Keratinocyte (primary cell): ENCODE results near the gene ACVR2B. TPM values are rescaled to one million over a fixed set of nuclear protein-coding genes. Genes with fewer than 3 reads are reported as not detected.

Experiments
- DNase-seq: peaks from one replicate; pipeline ENCODE4 v3.0.0-alpha.2; 2011; ENCODE audit warnings: low read depth, missing footprints, low spot score
- FAIRE-seq: peaks from 2 replicates; lab custom pipeline; 2011; peaks lifted over from hg19 to GRCh38; lab: Jason Lieb, UNC
- H2AFZ ChIP-seq: 2 replicates; pipeline ENCODE4 v1.6.0; 2012; ENCODE audit warnings: low read length, control low read depth, inconsistent platforms; ENCODE audit not compliant: control insufficient read depth
- H3K27ac ChIP-seq: 2 replicates; pipeline ENCODE4 v1.5.1; 2011; ENCODE audit warnings: low read length; ENCODE audit not compliant: control insufficient read depth, insufficient read depth
- H3K27me3 ChIP-seq: 3 replicates; pipeline ENCODE4 v1.6.0; 2011; ENCODE audit warnings: low read length; ENCODE audit not compliant: control insufficient read depth, insufficient read depth; ENCODE audit errors: extremely low read depth
- H3K36me3 ChIP-seq, 2 experiments: 2 replicates in 1 of 2; 3 replicates in 1 of 2; pipeline ENCODE4 v1.5.1; 2011; ENCODE audit warnings: low read length in 2 of 2, mild to moderate bottlenecking in 1 of 2; ENCODE audit not compliant: control insufficient read depth in 2 of 2, insufficient read depth in 2 of 2; ENCODE audit errors: extremely low read depth in 1 of 2
- H3K4me1 ChIP-seq: 3 replicates; pipeline ENCODE4 v1.5.1; 2011; ENCODE audit warnings: low read length; ENCODE audit not compliant: control insufficient read depth, insufficient read depth; ENCODE audit errors: extremely low read depth
- H3K4me2 ChIP-seq: 3 replicates; pipeline ENCODE4 v1.6.0; 2011; ENCODE audit warnings: low read depth, low read length; ENCODE audit not compliant: control insufficient read depth, insufficient read depth; ENCODE audit errors: extremely low read depth
- H3K4me3 ChIP-seq, 3 experiments: fragments of 200-600 bp in 1 of 3; sonication (generic) in 1 of 3; 2 replicates in 2 of 3; 3 replicates in 1 of 3; pipeline ENCODE4 v1.5.1; 2011 to 2016; ENCODE audit warnings: low read length in 3 of 3, mild to moderate bottlenecking in 3 of 3, control low read depth in 2 of 3, inconsistent platforms in 1 of 3, low read depth in 1 of 3, mixed read lengths in 1 of 3, mixed run types in 1 of 3, moderate library complexity in 1 of 3; ENCODE audit not compliant: control insufficient read depth in 2 of 3, insufficient read depth in 2 of 3; ENCODE audit errors: extremely low read depth in 1 of 3
- H3K79me2 ChIP-seq: 2 replicates; pipeline ENCODE4 v1.6.0; 2012; ENCODE audit warnings: low read length; ENCODE audit not compliant: control insufficient read depth, insufficient read depth
- H3K9ac ChIP-seq: 3 replicates; pipeline ENCODE4 v1.6.0; 2011; ENCODE audit warnings: low read length; ENCODE audit not compliant: control insufficient read depth, insufficient read depth; ENCODE audit errors: extremely low read depth
- H3K9me1 ChIP-seq: 3 replicates; pipeline ENCODE4 v1.6.0; 2011; ENCODE audit warnings: low read length; ENCODE audit not compliant: control insufficient read depth, insufficient read depth; ENCODE audit errors: extremely low read depth
- H3K9me3 ChIP-seq: 2 replicates; pipeline ENCODE4 v1.5.1; 2012; ENCODE audit warnings: low read depth, low read length; ENCODE audit not compliant: control insufficient read depth
- H4K20me1 ChIP-seq: 3 replicates; pipeline ENCODE4 v1.6.0; 2011; ENCODE audit warnings: low read length; ENCODE audit not compliant: control insufficient read depth, insufficient read depth; ENCODE audit errors: extremely low read depth
- EZH2 ChIP-seq: IDR thresholded peaks from one replicate; pipeline ENCODE4 v1.6.1; 2012; ENCODE audit warnings: inconsistent platforms, mild to moderate bottlenecking, low read length, moderate library complexity
- dilution Hi-C: fragments of 300-500 bp; cut with MboI; formaldehyde crosslinking; loops from one replicate; pipeline ENCODE4 v1.7.0; 2020; ENCODE audit warnings: low sequenced_read_pairs; ENCODE audit not compliant: extremely low pct_ligation_motif_present
- polyA plus RNA-seq, 5 experiments: library from polyadenylated mRNA; depleted of rRNA in 3 of 5; stranded (reverse) in 3 of 5; stranded (forward) in 1 of 5; unstranded in 1 of 5; fragments of >200 nt; gene quantifications; 1 replicate in 1 of 5; 2 replicates in 3 of 5; 3 replicates in 1 of 5; pipeline versions ENCODE4 v1.2.1 to v1.2.3, GENCODE V29; 2011 to 2012; ENCODE audit warnings: missing spikeins in 2 of 5, low read depth in 1 of 5, low replicate concordance in 1 of 5
- TF ChIP-seq, protein P1 (sequence below), 3 experiments: IDR thresholded peaks in 1 of 3; conservative IDR thresholded peaks in 1 of 3; optimal IDR thresholded peaks in 1 of 3; 2 replicates in 2 of 3; 3 replicates in 1 of 3; pipeline versions ENCODE3 to v1.5.1; 2011; ENCODE audit warnings: low read length in 3 of 3, mild to moderate bottlenecking in 3 of 3, moderate library complexity in 2 of 3, control low read depth in 1 of 3, inconsistent platforms in 1 of 3; ENCODE audit not compliant: insufficient read depth in 2 of 3; ENCODE audit errors: extremely low read depth in 1 of 3

The ACVR2B gene
- polyA plus RNA-seq, 1 donor (not counting 4 experiments of a cell fraction or from before 2014, with no cell fraction given) = 0.46 TPM

- Histone ChIP-seq H4K20me1 (no peaks in the 10 kb centered on the region), H3K4me2 (no peak overlapping the region), H3K4me1 (no peaks in the 10 kb centered on the region), H3K27ac (no peak overlapping the region), H3K79me2 (no peaks in the 10 kb centered on the region), H3K4me3 (no peak overlapping the region), H3K9me3 (no peaks in the 10 kb centered on the region), H3K27me3 (no peaks in the 10 kb centered on the region), H3K9me1 (no peaks in the 10 kb centered on the region), H3K9ac (no peak overlapping the region), H2AFZ (no peak overlapping the region), H3K36me3 (no peaks in the 10 kb centered on the region)
- no peak for FAIRE-seq
- no peak for DNase-seq
- TF ChIP-seq, protein P1, sequence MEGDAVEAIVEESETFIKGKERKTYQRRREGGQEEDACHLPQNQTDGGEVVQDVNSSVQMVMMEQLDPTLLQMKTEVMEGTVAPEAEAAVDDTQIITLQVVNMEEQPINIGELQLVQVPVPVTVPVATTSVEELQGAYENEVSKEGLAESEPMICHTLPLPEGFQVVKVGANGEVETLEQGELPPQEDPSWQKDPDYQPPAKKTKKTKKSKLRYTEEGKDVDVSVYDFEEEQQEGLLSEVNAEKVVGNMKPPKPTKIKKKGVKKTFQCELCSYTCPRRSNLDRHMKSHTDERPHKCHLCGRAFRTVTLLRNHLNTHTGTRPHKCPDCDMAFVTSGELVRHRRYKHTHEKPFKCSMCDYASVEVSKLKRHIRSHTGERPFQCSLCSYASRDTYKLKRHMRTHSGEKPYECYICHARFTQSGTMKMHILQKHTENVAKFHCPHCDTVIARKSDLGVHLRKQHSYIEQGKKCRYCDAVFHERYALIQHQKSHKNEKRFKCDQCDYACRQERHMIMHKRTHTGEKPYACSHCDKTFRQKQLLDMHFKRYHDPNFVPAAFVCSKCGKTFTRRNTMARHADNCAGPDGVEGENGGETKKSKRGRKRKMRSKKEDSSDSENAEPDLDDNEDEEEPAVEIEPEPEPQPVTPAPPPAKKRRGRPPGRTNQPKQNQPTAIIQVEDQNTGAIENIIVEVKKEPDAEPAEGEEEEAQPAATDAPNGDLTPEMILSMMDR (optimal IDR thresholded peaks at IDR 0.05 in 1 of 3, IDR thresholded peaks at IDR 0.05 in 1 of 3, conservative IDR thresholded peaks at IDR 0.05 in 1 of 3; ENCODE audit: extremely low read depth in 1 of 3, insufficient read depth in 2 of 3, low read length in 3 of 3) = no peak
- no peak for TF ChIP-seq EZH2
- dilution Hi-C loops = no loop called here
Observed at GRCh38 chr3:38475716-38476115, 22.0 kb downstream of the ACVR2B start.

DNA sequence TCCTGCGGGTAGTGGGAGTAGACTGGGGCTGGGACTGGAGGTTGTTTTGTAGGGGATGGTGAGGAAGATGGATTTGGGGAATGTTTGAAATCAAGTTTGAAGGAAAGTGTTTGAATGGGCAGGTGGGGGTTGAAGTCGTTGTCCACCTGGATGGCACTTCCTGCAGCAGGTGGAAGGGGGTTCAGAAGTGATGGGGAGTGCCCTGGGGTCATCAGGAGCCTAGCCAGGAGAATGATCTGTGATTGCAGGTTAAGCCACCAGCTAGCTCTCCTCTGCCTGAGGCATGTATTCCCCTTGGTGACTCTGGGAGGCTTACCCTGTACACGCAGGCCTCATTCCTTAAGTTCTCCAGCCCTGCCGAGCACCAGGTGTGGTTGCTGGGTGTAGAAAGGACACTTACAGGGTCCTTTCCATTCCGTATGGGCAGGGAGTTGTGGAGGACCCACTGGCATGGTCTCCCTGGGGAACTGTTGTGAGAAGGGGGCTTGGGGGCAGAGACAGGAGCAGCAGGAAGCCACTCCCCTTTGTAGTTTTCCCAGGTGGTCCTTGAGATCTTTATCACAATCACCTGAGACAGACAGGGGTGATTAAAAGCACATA is 22.6 kb downstream of the ACVR2B start:
- Histone ChIP-seq H3K27me3 (no peaks in the 10 kb centered on the region), H3K36me3 (no peaks in the 10 kb centered on the region), H3K9me3 (no peaks in the 10 kb centered on the region), H3K4me3 (no peak overlapping the region), H3K27ac (no peak overlapping the region), H3K4me2 (no peak overlapping the region), H3K4me1 (no peaks in the 10 kb centered on the region), H3K79me2 (no peaks in the 10 kb centered on the region), H4K20me1 (no peaks in the 10 kb centered on the region), H3K9me1 (no peaks in the 10 kb centered on the region), H2AFZ (no peak overlapping the region), H3K9ac (no peak overlapping the region)
- no peak for TF ChIP-seq EZH2
- TF ChIP-seq, protein P1 (optimal IDR thresholded peaks at IDR 0.05 in 1 of 3, IDR thresholded peaks at IDR 0.05 in 1 of 3, conservative IDR thresholded peaks at IDR 0.05 in 1 of 3; ENCODE audit: extremely low read depth in 1 of 3, insufficient read depth in 2 of 3, low read length in 3 of 3) = no peak
- FAIRE-seq = no peak
- dilution Hi-C loops = no loop called here
- DNase-seq = no peak
